Colonic mucosa (tissue), 4 donors: ENCODE data around the gene L3MBTL1. TPM values are rescaled to one million over a fixed set of nuclear protein-coding genes. Genes with fewer than 3 reads are reported as not detected.

Experiments used
- DNase-seq: peaks from one replicate; pipeline ENCODE4 v3.0.0-alpha.2; 2020
- H3K27ac ChIP-seq: fragments of 200-600 bp; one replicate; pipeline ENCODE4 v1.8.0; 2021
- H3K27me3 ChIP-seq: fragments of 200-600 bp; one replicate; pipeline ENCODE4 v1.8.0; 2021
- H3K36me3 ChIP-seq: fragments of 200-600 bp; one replicate; pipeline ENCODE4 v1.8.0; 2021
- H3K4me1 ChIP-seq: fragments of 200-600 bp; one replicate; pipeline ENCODE4 v1.8.0; 2021; ENCODE audit warnings: mild to moderate bottlenecking
- H3K4me3 ChIP-seq: fragments of 200-600 bp; one replicate; pipeline ENCODE4 v1.8.0; 2021
- H3K9ac ChIP-seq, 2 donors: one replicate each; pipeline ENCODE4 v1.7.0; 2013; ENCODE audit warnings: control low read depth in 2 of 2, low read depth in 2 of 2, low read length in 2 of 2
- H3K9me3 ChIP-seq: fragments of 200-600 bp; one replicate; pipeline ENCODE4 v1.8.0; 2021
- intact Hi-C: fragments of 100-400 bp; cut with DNase I; formaldehyde crosslinking; loops from one replicate; pipeline ENCODE4 v1.14.1; 2022
- total RNA-seq, 2 donors: library from RNA; stranded (reverse); fragmentation: NEBNext Ultra II Directional in 1 of 2; extraction: Animal tissue kit (Norgen Biotek cat#: 25700) in 1 of 2; gene quantifications; one replicate each; pipeline ENCODE4 v1.2.1, GENCODE V29; 2021
- TF ChIP-seq, protein P1 (sequence below): fragments of 200-600 bp; IDR thresholded peaks from one replicate; pipeline ENCODE4 v1.8.0; 2022; ENCODE audit warnings: antibody characterized with exemption, mild to moderate bottlenecking
- donor health status: healthy.
- donor health status: DM: no; HTN: no; CAD: no.
- donor health status: DM: no; HTN: no; CAD: no.

L3MBTL1 gene
- total RNA-seq, 2 donors from 2014 or later, result 4.5 to 8.8 TPM

DNA sequence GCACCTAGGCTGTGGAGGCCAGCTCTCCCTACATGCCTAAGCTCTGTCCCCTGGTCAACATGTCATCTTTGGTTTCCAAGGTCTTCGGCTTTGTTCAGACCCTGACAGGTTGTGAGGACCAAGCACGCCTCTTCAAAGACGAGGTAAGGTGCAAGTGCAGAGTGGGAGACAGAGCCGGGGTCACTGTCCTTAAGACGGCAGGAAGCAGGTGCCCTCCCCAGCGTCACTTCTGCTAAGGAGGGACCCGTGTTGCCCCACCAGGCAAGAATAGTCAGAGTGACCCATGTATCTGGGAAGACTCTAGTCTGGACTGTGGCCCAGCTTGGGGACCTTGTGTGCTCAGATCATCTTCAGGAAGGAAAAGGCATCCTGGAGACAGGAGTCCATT, 33.2 kb downstream of the L3MBTL1 start:
- Histone ChIP-seq H3K9me3 (no peaks in the 10 kb centered on the region), H3K9ac (no peak overlapping the region), H3K27ac (no peak overlapping the region), H3K27me3 (no peaks in the 10 kb centered on the region), H3K4me3 (no peak overlapping the region), H3K36me3 (no peaks in the 10 kb centered on the region), H3K4me1 (no peaks in the 10 kb centered on the region)
- TF ChIP-seq, protein P1, sequence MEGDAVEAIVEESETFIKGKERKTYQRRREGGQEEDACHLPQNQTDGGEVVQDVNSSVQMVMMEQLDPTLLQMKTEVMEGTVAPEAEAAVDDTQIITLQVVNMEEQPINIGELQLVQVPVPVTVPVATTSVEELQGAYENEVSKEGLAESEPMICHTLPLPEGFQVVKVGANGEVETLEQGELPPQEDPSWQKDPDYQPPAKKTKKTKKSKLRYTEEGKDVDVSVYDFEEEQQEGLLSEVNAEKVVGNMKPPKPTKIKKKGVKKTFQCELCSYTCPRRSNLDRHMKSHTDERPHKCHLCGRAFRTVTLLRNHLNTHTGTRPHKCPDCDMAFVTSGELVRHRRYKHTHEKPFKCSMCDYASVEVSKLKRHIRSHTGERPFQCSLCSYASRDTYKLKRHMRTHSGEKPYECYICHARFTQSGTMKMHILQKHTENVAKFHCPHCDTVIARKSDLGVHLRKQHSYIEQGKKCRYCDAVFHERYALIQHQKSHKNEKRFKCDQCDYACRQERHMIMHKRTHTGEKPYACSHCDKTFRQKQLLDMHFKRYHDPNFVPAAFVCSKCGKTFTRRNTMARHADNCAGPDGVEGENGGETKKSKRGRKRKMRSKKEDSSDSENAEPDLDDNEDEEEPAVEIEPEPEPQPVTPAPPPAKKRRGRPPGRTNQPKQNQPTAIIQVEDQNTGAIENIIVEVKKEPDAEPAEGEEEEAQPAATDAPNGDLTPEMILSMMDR, result no peak
- DNase-seq, result no peak
- intact Hi-C loops, result no loop called here

DNA sequence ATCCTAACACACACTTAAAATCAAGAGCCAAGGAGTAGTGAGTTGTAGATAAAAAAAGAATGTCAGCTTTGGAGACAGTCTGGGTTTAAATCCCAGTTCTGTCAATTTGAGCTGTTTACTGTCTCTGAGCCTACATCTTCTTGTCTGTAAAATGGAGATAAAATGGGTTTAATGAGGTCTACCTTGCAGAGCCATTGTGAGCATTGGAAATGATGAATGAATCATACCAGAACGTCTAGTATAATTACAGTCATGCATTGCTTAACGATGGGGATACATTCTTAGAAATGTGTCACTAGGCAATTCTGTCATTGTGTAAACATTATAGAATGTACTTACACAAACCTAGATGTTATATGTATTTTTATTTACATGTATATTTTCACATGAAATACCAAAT, 33.7 kb downstream of the L3MBTL1 start:
- intact Hi-C loops, result no loop called here
- no peak overlapping the region for H3K27ac ChIP-seq
- no peak overlapping the region for H3K4me3 ChIP-seq
- no peaks in the 10 kb centered on the region for H3K4me1 ChIP-seq
- no peaks in the 10 kb centered on the region for H3K36me3 ChIP-seq
- TF ChIP-seq, protein P1, result no peak
- no peak overlapping the region for H3K9ac ChIP-seq
- no peaks in the 10 kb centered on the region for H3K27me3 ChIP-seq
- no peaks in the 10 kb centered on the region for H3K9me3 ChIP-seq
- DNase-seq, result no peak

DNA sequence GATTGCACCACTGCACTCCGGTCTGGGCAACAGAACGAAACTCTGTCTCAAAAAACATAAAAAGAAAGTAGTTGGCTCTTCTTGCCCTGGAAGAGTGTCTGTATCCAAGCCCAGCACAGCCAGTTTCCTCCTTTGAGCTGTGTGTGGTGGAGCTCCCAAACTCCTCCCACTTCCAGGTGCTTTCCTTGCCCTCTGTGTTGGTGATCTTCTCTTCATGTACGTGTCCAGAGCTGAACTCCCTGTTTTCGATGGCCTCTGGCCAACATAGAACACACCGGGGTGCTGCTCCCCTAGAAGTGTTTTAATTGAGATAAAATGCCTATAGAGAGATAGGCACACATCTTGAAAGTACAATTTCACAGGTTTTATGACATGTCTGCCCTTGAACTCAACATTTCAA, 34.7 kb downstream of the L3MBTL1 start:
- peak; percentile 36 for DNase-seq
- intact Hi-C loops, result no loop called here
- TF ChIP-seq, protein P1, result no peak

DNA sequence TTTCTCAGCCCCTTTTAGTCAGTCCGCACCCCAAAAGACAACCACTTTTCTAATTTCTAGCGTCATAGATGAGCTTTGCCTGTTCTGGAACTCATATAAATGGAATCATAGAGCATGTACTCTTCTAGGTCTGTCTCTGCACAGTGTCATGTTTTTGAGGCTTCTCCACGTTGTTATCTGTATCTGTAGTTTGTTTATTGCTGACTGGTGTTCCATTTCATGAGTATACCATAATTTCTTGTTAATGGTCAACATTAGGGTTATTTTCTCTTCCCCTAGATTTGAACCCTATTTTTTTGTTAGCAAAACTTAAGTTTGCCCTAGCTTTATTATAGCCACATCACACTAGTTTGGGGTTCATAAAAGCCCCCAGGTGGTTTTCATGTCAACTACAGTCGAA, 35.2 kb downstream of the L3MBTL1 start:
- intact Hi-C loops, result no loop called here
- Histone ChIP-seq H3K4me1 (no peaks in the 10 kb centered on the region), H3K4me3 (no peak overlapping the region), H3K9ac (no peak overlapping the region), H3K27me3 (no peaks in the 10 kb centered on the region), H3K27ac (no peak overlapping the region), H3K36me3 (no peaks in the 10 kb centered on the region), H3K9me3 (no peaks in the 10 kb centered on the region)
- no peak for DNase-seq
- TF ChIP-seq, protein P1, result no peak

More for the DNA sequence above, 34.7 kb downstream of the L3MBTL1 start:
- no peaks in the 10 kb centered on the region for H3K9me3 ChIP-seq
- no peaks in the 10 kb centered on the region for H3K4me1 ChIP-seq
- no peaks in the 10 kb centered on the region for H3K36me3 ChIP-seq
- peak overlapping the region; percentile 39 for H3K27ac ChIP-seq
- H3K4me3 ChIP-seq, result no peak overlapping the region
- H3K9ac ChIP-seq, result no peak overlapping the region
- no peaks in the 10 kb centered on the region for H3K27me3 ChIP-seq

DNA sequence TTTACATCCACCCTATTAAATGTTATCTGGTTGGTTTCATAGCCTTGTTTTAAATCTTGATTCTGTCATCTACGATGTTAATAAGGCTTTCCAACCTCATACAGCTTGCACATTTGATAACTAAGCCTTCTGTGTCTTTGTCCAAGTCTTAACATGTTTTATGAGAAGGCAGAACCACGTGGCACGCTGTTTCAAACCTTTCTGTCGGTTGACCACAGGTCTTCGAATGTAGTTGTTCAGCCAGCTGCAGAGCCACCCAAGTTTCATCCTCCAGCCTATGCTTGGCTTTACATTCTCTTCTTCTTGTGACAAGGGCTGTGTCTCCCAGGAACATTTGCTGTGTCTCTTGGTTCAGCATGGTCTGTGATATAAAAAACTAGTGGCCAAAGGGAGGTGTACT, 35.6 kb downstream of the L3MBTL1 start:
- Histone ChIP-seq H3K4me3 (no peak overlapping the region), H3K4me1 (no peaks in the 10 kb centered on the region), H3K27me3 (no peaks in the 10 kb centered on the region), H3K27ac (no peak overlapping the region), H3K9ac (no peak overlapping the region), H3K9me3 (no peaks in the 10 kb centered on the region), H3K36me3 (no peaks in the 10 kb centered on the region)
- intact Hi-C loops, result no loop called here
- TF ChIP-seq, protein P1, result no peak
- DNase-seq, result no peak

DNA sequence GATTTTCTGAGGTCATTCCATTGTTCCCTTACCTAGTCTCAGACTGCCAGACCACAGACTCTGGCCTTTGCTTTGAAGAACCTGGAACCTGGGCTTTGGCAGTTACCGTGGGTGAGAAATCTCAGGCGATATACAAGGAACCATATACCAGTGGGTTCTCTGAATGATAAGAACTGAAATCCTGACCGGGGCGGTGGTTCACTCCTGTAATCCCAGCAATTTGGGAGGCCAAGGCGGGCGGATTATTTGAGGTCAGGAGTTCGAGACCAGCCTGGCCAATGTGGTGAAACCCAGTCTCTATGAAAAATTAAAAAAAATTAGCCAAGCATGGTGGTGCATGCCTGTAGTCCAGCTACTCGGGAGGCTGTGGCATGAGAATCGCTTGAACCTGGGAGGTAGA, 37.0 kb downstream of the L3MBTL1 start:
- DNase-seq, result no peak
- no peak overlapping the region for H3K9ac ChIP-seq
- H3K9me3 ChIP-seq, result no peaks in the 10 kb centered on the region
- TF ChIP-seq, protein P1, result no peak
- no peaks in the 10 kb centered on the region for H3K36me3 ChIP-seq
- no peaks in the 10 kb centered on the region for H3K4me1 ChIP-seq
- no peak overlapping the region for H3K27ac ChIP-seq
- no peaks in the 10 kb centered on the region for H3K27me3 ChIP-seq
- no peak overlapping the region for H3K4me3 ChIP-seq
- intact Hi-C loops, result no loop called here
